Measurements from ENCODE around the gene TGFBR2. TPM values are rescaled to one million over a fixed set of nuclear protein-coding genes. Genes with fewer than 3 reads are reported as not detected.

Gene TGFBR2
- 250 to 402 TPM (median 303 TPM) in 3 replicates for polyA plus RNA-seq
- polyA plus RNA-seq (2011; ENCODE audit: low read depth) = 39.9 TPM
- 201 and 293 TPM in 2 replicates for polyA plus RNA-seq (2011; cell fraction: cytosol; rRNA removed)
- polyA plus RNA-seq (2011; cell fraction: nucleus; rRNA removed) = 332 and 361 TPM in 2 replicates
- polyA plus RNA-seq (2012; ENCODE audit: low replicate concordance) = 37.4 and 256 TPM in 2 replicates
- 379 to 451 TPM (median 420 TPM) in 3 replicates for polyA minus RNA-seq
- 312 TPM for polyA minus RNA-seq (2011; cell fraction: cytosol; rRNA and poly(A)+ RNA removed)
- 400 and 638 TPM in 2 replicates for polyA minus RNA-seq (2011; cell fraction: nucleus; rRNA and poly(A)+ RNA removed)

GRCh38 chr3:30606301-30607031, at the start of gene TGFBR2:
TSS of gene TGFBR2 (plus strand) at chr3:30606601. CDS start at chr3:30606884, 283 bp downstream.
- DNase-seq (ENCODE audit: low read depth, low spot score) = peak; percentile 83
- Histone ChIP-seq H3K27me3 (ENCODE audit: control insufficient read depth, extremely low read depth, insufficient read depth, low read length) (no peaks in the 10 kb centered on the region), H3K36me3 (ENCODE audit: control insufficient read depth in 2 of 2, extremely low read depth in 1 of 2, insufficient read depth in 2 of 2, low read length in 2 of 2) (peaks cover 0 to 3% of the 10 kb centered on the region in 2 experiments), H3K9ac (ENCODE audit: control insufficient read depth, extremely low read depth, insufficient read depth, low read length) (peak within 1 kb of the TSS; percentile 95), H3K9me1 (ENCODE audit: control insufficient read depth, extremely low read depth, insufficient read depth, low read length) (no peaks in the 10 kb centered on the region), H3K27ac (ENCODE audit: control insufficient read depth, insufficient read depth, low read length) (peak within 1 kb of the TSS; percentile 91), H2AFZ (ENCODE audit: control insufficient read depth, low read length) (peak within 1 kb of the TSS; percentile 45), H3K4me3 (ENCODE audit: control insufficient read depth in 2 of 3, extremely low read depth in 1 of 3, insufficient read depth in 2 of 3, low read depth in 1 of 3, low read length in 3 of 3) (peak within 1 kb of the TSS; percentile 86 to 97 (median 96)), H3K4me1 (ENCODE audit: control insufficient read depth, extremely low read depth, insufficient read depth, low read length) (peaks cover 35% of the 10 kb centered on the region), H3K79me2 (ENCODE audit: control insufficient read depth, insufficient read depth, low read length) (peaks cover 50% of the 10 kb centered on the region), H3K4me2 (ENCODE audit: control insufficient read depth, extremely low read depth, insufficient read depth, low read depth, low read length) (peak within 1 kb of the TSS; percentile 91), H4K20me1 (ENCODE audit: control insufficient read depth, extremely low read depth, insufficient read depth, low read length) (no peaks in the 10 kb centered on the region), H3K9me3 (ENCODE audit: control insufficient read depth, low read depth, low read length) (no peaks in the 10 kb centered on the region)
- dilution Hi-C loops (cut with MboI; ENCODE audit: extremely low pct_ligation_motif_present, low sequenced_read_pairs) = no loop called here
- TF ChIP-seq CTCF (optimal IDR thresholded peaks at IDR 0.05 in 1 of 3, IDR thresholded peaks at IDR 0.05 in 1 of 3, conservative IDR thresholded peaks at IDR 0.05 in 1 of 3; ENCODE audit: extremely low read depth in 1 of 3, insufficient read depth in 2 of 3, low read length in 3 of 3) (peak in 2 of 3 experiments; percentile 15 to 19), EZH2 (IDR thresholded peaks at IDR 0.05; ENCODE audit: low read length) (no peak)
- FAIRE-seq = peak; percentile 89

- FAIRE-seq = no peak
Observed at GRCh38 chr3:30557746-30558303, 48.6 kb upstream of the TGFBR2 start.

More at GRCh38 chr3:30557746-30558303, 48.6 kb upstream of the TGFBR2 start:
- H3K9me1 ChIP-seq (ENCODE audit: control insufficient read depth, extremely low read depth, insufficient read depth, low read length) = no peaks in the 10 kb centered on the region
- no peaks in the 10 kb centered on the region for H3K27me3 ChIP-seq (ENCODE audit: control insufficient read depth, extremely low read depth, insufficient read depth, low read length)
- no peaks in the 10 kb centered on the region for H4K20me1 ChIP-seq (ENCODE audit: control insufficient read depth, extremely low read depth, insufficient read depth, low read length)
- dilution Hi-C loops (cut with MboI; ENCODE audit: extremely low pct_ligation_motif_present, low sequenced_read_pairs) = no loop called here
- no peaks in the 10 kb centered on the region for H3K9me3 ChIP-seq (ENCODE audit: control insufficient read depth, low read depth, low read length)
- no peaks in the 10 kb centered on the region for H3K79me2 ChIP-seq (ENCODE audit: control insufficient read depth, insufficient read depth, low read length)
- TF ChIP-seq EZH2 (IDR thresholded peaks at IDR 0.05; ENCODE audit: low read length) (no peak), CTCF (optimal IDR thresholded peaks at IDR 0.05 in 1 of 3, IDR thresholded peaks at IDR 0.05 in 1 of 3, conservative IDR thresholded peaks at IDR 0.05 in 1 of 3; ENCODE audit: extremely low read depth in 1 of 3, insufficient read depth in 2 of 3, low read length in 3 of 3) (no peak)
- H3K4me1 ChIP-seq (ENCODE audit: control insufficient read depth, extremely low read depth, insufficient read depth, low read length) = peaks cover 9% of the 10 kb centered on the region
- no peak overlapping the region for H3K4me2 ChIP-seq (ENCODE audit: control insufficient read depth, extremely low read depth, insufficient read depth, low read depth, low read length)
- H3K4me3 ChIP-seq (ENCODE audit: control insufficient read depth in 2 of 3, extremely low read depth in 1 of 3, insufficient read depth in 2 of 3, low read depth in 1 of 3, low read length in 3 of 3) = no peak overlapping the region
- DNase-seq (ENCODE audit: low read depth, low spot score) = no peak
- H3K9ac ChIP-seq (ENCODE audit: control insufficient read depth, extremely low read depth, insufficient read depth, low read length) = no peak overlapping the region
- H3K27ac ChIP-seq (ENCODE audit: control insufficient read depth, insufficient read depth, low read length) = no peak overlapping the region
- no peak overlapping the region for H2AFZ ChIP-seq (ENCODE audit: control insufficient read depth, low read length)
- no peaks in the 10 kb centered on the region for H3K36me3 ChIP-seq (ENCODE audit: control insufficient read depth in 2 of 2, extremely low read depth in 1 of 2, insufficient read depth in 2 of 2, low read length in 2 of 2)

Data from keratinocyte (primary cell).